ENCODE data around the gene OR1E2. TPM values are rescaled to one million over a fixed set of nuclear protein-coding genes. Genes with fewer than 3 reads are reported as not detected.

Gene OR1E2
- not detected for total RNA-seq

GRCh38 chr17:3433741-3434140, at the start of gene OR1E2:
OR1E2 (minus strand) TSS chr17:3433841; CDS start chr17:3433841, 0 bp downstream.
- Histone ChIP-seq H3K4me1 (no peaks in the 10 kb centered on the region), H3K36me3 (no peaks in the 10 kb centered on the region), H3K27me3 (no peaks in the 10 kb centered on the region), H3K4me3 (no peak within 1 kb of the TSS), H3K27ac (no peak within 1 kb of the TSS), H3K9me3 (peaks cover 0 to 14% of the 10 kb centered on the region in 2 donors)
- TF ChIP-seq POLR2AphosphoS5 (IDR thresholded peaks at IDR 0.05) = no peak
- TF ChIP-seq POLR2A (IDR thresholded peaks at IDR 0.05) = no peak
- TF ChIP-seq CTCF (IDR thresholded peaks at IDR 0.05) = no peak
- intact Hi-C loops (cut with DNase I; ENCODE audit: low total_unique reads) = no loop called here
- no peak for DNase-seq (ENCODE audit: low spot score in 2 of 2)

- TF ChIP-seq POLR2A (IDR thresholded peaks at IDR 0.05) (no peak), CTCF (IDR thresholded peaks at IDR 0.05) (no peak), POLR2AphosphoS5 (IDR thresholded peaks at IDR 0.05) (no peak)
- Histone ChIP-seq H3K36me3 (no peaks in the 10 kb centered on the region), H3K27ac (no peak overlapping the region), H3K27me3 (no peaks in the 10 kb centered on the region), H3K4me1 (no peaks in the 10 kb centered on the region), H3K4me3 (no peak overlapping the region), H3K9me3 (no peaks in the 10 kb centered on the region)
- intact Hi-C loops (cut with DNase I; ENCODE audit: low total_unique reads) = no loop called here
- DNase-seq (ENCODE audit: low spot score in 2 of 2) = no peak
Measured at GRCh38 chr17:3482852-3483251, 49.2 kb upstream of the OR1E2 start.

GRCh38 chr17:3479988-3480387, 46.3 kb upstream of the OR1E2 start:
- Histone ChIP-seq H3K4me3 (no peak overlapping the region), H3K36me3 (no peaks in the 10 kb centered on the region), H3K4me1 (no peaks in the 10 kb centered on the region), H3K27ac (no peak overlapping the region), H3K27me3 (no peaks in the 10 kb centered on the region), H3K9me3 (no peaks in the 10 kb centered on the region)
- DNase-seq (ENCODE audit: low spot score in 2 of 2) = no peak
- intact Hi-C loops (cut with DNase I; ENCODE audit: low total_unique reads) = no loop called here
- TF ChIP-seq POLR2AphosphoS5 (IDR thresholded peaks at IDR 0.05) (no peak), CTCF (IDR thresholded peaks at IDR 0.05) (no peak), POLR2A (IDR thresholded peaks at IDR 0.05) (no peak)

GRCh38 chr17:3475812-3476610, 42.4 kb upstream of the OR1E2 start, which contains the start of gene ASPA:
ASPA (plus strand) TSS chr17:3475997; CDS start chr17:3476160, 163 bp downstream.
- Histone ChIP-seq H3K4me1 (no peaks in the 10 kb centered on the region), H3K4me3 (peak within 1 kb of the TSS; percentile 36 to 60 (median 40)), H3K27me3 (no peaks in the 10 kb centered on the region), H3K9me3 (no peaks in the 10 kb centered on the region), H3K27ac (peak within 1 kb of the TSS; percentile 34 to 62), H3K36me3 (no peaks in the 10 kb centered on the region)
- TF ChIP-seq POLR2AphosphoS5 (IDR thresholded peaks at IDR 0.05) (no peak), CTCF (IDR thresholded peaks at IDR 0.05) (no peak), POLR2A (IDR thresholded peaks at IDR 0.05) (no peak)
- no peak for DNase-seq (ENCODE audit: low spot score in 2 of 2)
- intact Hi-C loops (cut with DNase I; ENCODE audit: low total_unique reads) = no loop called here

- no peaks in the 10 kb centered on the region for H3K36me3 ChIP-seq
- peak overlapping the region; percentile 34 to 62 for H3K27ac ChIP-seq
- intact Hi-C loops (cut with DNase I; ENCODE audit: low total_unique reads) = no loop called here
- TF ChIP-seq CTCF (IDR thresholded peaks at IDR 0.05) (no peak), POLR2AphosphoS5 (IDR thresholded peaks at IDR 0.05) (no peak), POLR2A (IDR thresholded peaks at IDR 0.05) (no peak)
- no peaks in the 10 kb centered on the region for H3K4me1 ChIP-seq
- H3K27me3 ChIP-seq = no peaks in the 10 kb centered on the region
- no peak for DNase-seq (ENCODE audit: low spot score in 2 of 2)
- H3K9me3 ChIP-seq = no peaks in the 10 kb centered on the region
- peak overlapping the region in 1 of 3 donors; percentile 60 for H3K4me3 ChIP-seq
Measured at GRCh38 chr17:3475251-3475685, 41.6 kb upstream of the OR1E2 start.
